ENCODE results near the gene SNRPB. TPM values are rescaled to one million over a fixed set of nuclear protein-coding genes. Genes with fewer than 3 reads are reported as not detected.

The SNRPB gene
- total RNA-seq (118 TPM), polyA plus RNA-seq (ENCODE audit: insufficient read depth, low read depth, low replicate concordance) (144 TPM)
- long read RNA-seq, donor 1, transcript SNRPB-202 (7 exons, 1,008 nt), result minor isoform, 28 of 142 reads
- long read RNA-seq, donor 1, transcript SNRPB-201 (7 exons, 1,154 nt), result major isoform, 57 of 142 reads
- long read RNA-seq, donor 1, partial matches to known transcripts, result 50 of 142 reads
- long read RNA-seq, donor 1, other reads (novel, unspliced or antisense), result 5 of 142 reads
- long read RNA-seq, donor 2, transcript SNRPB-202 (7 exons, 1,008 nt), result minor isoform, 27 of 271 reads
- long read RNA-seq, donor 2, transcript SNRPB-201 (7 exons, 1,154 nt), result major isoform, 92 of 271 reads
- long read RNA-seq, donor 2, partial matches to known transcripts, result 150 of 271 reads
- long read RNA-seq, donor 2, other reads (novel, unspliced or antisense), result 0 of 271 reads
- long read RNA-seq, donor 3, transcript SNRPB-202 (7 exons, 1,008 nt), result minor isoform, 20 of 166 reads
- long read RNA-seq, donor 3, transcript SNRPB-201 (7 exons, 1,154 nt), result major isoform, 78 of 166 reads
- long read RNA-seq, donor 3, partial matches to known transcripts, result 67 of 166 reads
- long read RNA-seq, donor 3, other reads (novel, unspliced or antisense), result 0 of 166 reads
- long read RNA-seq, donor 4, transcript SNRPB-201 (7 exons, 1,154 nt), result major isoform, 50 of 160 reads
- long read RNA-seq, donor 4, transcript SNRPB-202 (7 exons, 1,008 nt), result minor isoform, 25 of 160 reads
- long read RNA-seq, donor 4, partial matches to known transcripts, result 85 of 160 reads
- long read RNA-seq, donor 4, other reads (novel, unspliced or antisense), result 0 of 160 reads
- long read RNA-seq, donor 5, partial matches to known transcripts, result 0 of 5 reads
- long read RNA-seq, donor 5, other reads (novel, unspliced or antisense), result 0 of 5 reads
- long read RNA-seq, donor 6, transcript SNRPB-201 (7 exons, 1,154 nt), result major isoform, 96 of 292 reads
- long read RNA-seq, donor 6, transcript SNRPB-202 (7 exons, 1,008 nt), result minor isoform, 53 of 292 reads
- long read RNA-seq, donor 6, partial matches to known transcripts, result 142 of 292 reads
- long read RNA-seq, donor 6, other reads (novel, unspliced or antisense), result 0 of 292 reads
- long read RNA-seq, donor 7, transcript SNRPB-202 (7 exons, 1,008 nt), result minor isoform, 15 of 89 reads
- long read RNA-seq, donor 7, transcript SNRPB-201 (7 exons, 1,154 nt), result major isoform, 55 of 89 reads
- long read RNA-seq, donor 7, partial matches to known transcripts, result 12 of 89 reads
- long read RNA-seq, donor 7, other reads (novel, unspliced or antisense), result 6 of 89 reads
- long read RNA-seq, donor 8, transcript SNRPB-202 (7 exons, 1,008 nt), result minor isoform, 35 of 197 reads
- long read RNA-seq, donor 8, transcript SNRPB-201 (7 exons, 1,154 nt), result major isoform, 80 of 197 reads
- long read RNA-seq, donor 8, partial matches to known transcripts, result 74 of 197 reads
- long read RNA-seq, donor 8, other reads (novel, unspliced or antisense), result 6 of 197 reads
- long read RNA-seq, donor 9, transcript SNRPB-202 (7 exons, 1,008 nt), result minor isoform, 24 of 95 reads
- long read RNA-seq, donor 9, transcript SNRPB-201 (7 exons, 1,154 nt), result major isoform, 38 of 95 reads
- long read RNA-seq, donor 9, partial matches to known transcripts, result 32 of 95 reads
- long read RNA-seq, donor 9, other reads (novel, unspliced or antisense), result 0 of 95 reads
- long read RNA-seq, donor 10, transcript SNRPB-201 (7 exons, 1,154 nt), result major isoform, 52 of 145 reads
- long read RNA-seq, donor 10, transcript SNRPB-202 (7 exons, 1,008 nt), result minor isoform, 18 of 145 reads
- long read RNA-seq, donor 10, partial matches to known transcripts, result 75 of 145 reads
- long read RNA-seq, donor 10, other reads (novel, unspliced or antisense), result 0 of 145 reads

GRCh38 chr20:2470423-2471193 is at the start of gene SNRPB:
Gene SNRPB (minus strand): TSS chr20:2470789. CDS start chr20:2470690, 99 bp downstream.
- FAIRE-seq, result peak; percentile 90

GRCh38 chr20:2519115-2519809 is 48.7 kb upstream of the SNRPB start:
- Histone ChIP-seq H3K36me3 (ENCODE audit: control insufficient read depth in 2 of 3, insufficient read depth in 3 of 3, low read length in 3 of 3) (no peaks in the 10 kb centered on the region), H3K27me3 (ENCODE audit: control insufficient read depth, insufficient read depth, low read length) (no peaks in the 10 kb centered on the region), H3K4me1 (ENCODE audit: control insufficient read depth in 2 of 3, insufficient read depth in 2 of 3, low read depth in 1 of 3, low read length in 3 of 3) (peaks cover 0 to 2% (median 0%) of the 10 kb centered on the region in 3 donors), H3K9ac (ENCODE audit: low read length in 3 of 3) (no peak overlapping the region), H3K27ac (ENCODE audit: low read depth in 2 of 2, low read length in 2 of 2) (no peak overlapping the region), H3K4me3 (ENCODE audit: low read length in 3 of 3) (no peak overlapping the region), H3K9me3 (ENCODE audit: control insufficient read depth in 2 of 3, insufficient read depth in 1 of 3, low read length in 3 of 3) (peaks cover 0 to 1% (median 0%) of the 10 kb centered on the region in 3 donors)
- FAIRE-seq (no peak), DNase-seq (no peak)
- intact Hi-C loops (cut with DNase I), result no loop called here
- TF ChIP-seq CTCF (IDR thresholded peaks at IDR 0.05; ENCODE audit: borderline replicate concordance, extremely low read depth, insufficient read depth), result no peak

More at GRCh38 chr20:2470423-2471193, at the start of gene SNRPB:
- intact Hi-C loops (cut with DNase I), result no loop called here
- no peak for TF ChIP-seq CTCF (IDR thresholded peaks at IDR 0.05; ENCODE audit: borderline replicate concordance, extremely low read depth, insufficient read depth)
- peak; percentile 98 to 99 (median 99) for DNase-seq
- Histone ChIP-seq H3K4me1 (ENCODE audit: control insufficient read depth in 2 of 3, insufficient read depth in 2 of 3, low read depth in 1 of 3, low read length in 3 of 3) (peaks cover 0 to 7% (median 2%) of the 10 kb centered on the region in 3 donors), H3K4me3 (ENCODE audit: low read length in 3 of 3) (peak within 1 kb of the TSS; percentile 81 to 95 (median 87)), H3K27me3 (ENCODE audit: control insufficient read depth, insufficient read depth, low read length) (no peaks in the 10 kb centered on the region), H3K9me3 (ENCODE audit: control insufficient read depth in 2 of 3, insufficient read depth in 1 of 3, low read length in 3 of 3) (no peaks in the 10 kb centered on the region), H3K36me3 (ENCODE audit: control insufficient read depth in 2 of 3, insufficient read depth in 3 of 3, low read length in 3 of 3) (peaks cover 4 to 14% (median 7%) of the 10 kb centered on the region in 3 donors), H3K9ac (ENCODE audit: low read length in 3 of 3) (peak within 1 kb of the TSS; percentile 87 to 95 (median 91)), H3K27ac (ENCODE audit: low read depth in 2 of 2, low read length in 2 of 2) (peak within 1 kb of the TSS; percentile 88 to 89)

All from kidney (tissue), 22 donors.